WTC11 (cell line): ENCODE measurements around the gene SMAD3. TPM values are rescaled to one million over a fixed set of nuclear protein-coding genes. Genes with fewer than 3 reads are reported as not detected.

Source experiments
- ATAC-seq: fragments of 200-7000 bp; cut with Tn5 transposase; 2 replicates; pipeline ENCODE4 v1.10.0; 2021; ENCODE audit warnings: mild to moderate bottlenecking, moderate library complexity
- CTCF ChIA-PET: fragments of 300-600 bp; sonication (Branson Sonifier 250); formaldehyde crosslinking; loops from one replicate; lab custom pipeline; 2021; ENCODE audit warnings: antibody characterized with exemption; lab: Charles Lee
- POLR2A ChIA-PET: fragments of 350-600 bp; sonication (Branson Sonifier 250); formaldehyde crosslinking; loops from one replicate; lab custom pipeline; 2021; ENCODE audit warnings: antibody characterized with exemption; lab: Charles Lee
- DNase-seq: peaks from one replicate; pipeline ENCODE4 v3.0.0; 2021; ENCODE audit warnings: low spot score
- H3K27ac Mint-ChIP-seq: 2 replicates; pipeline ENCODE4 v1.8.0; 2021; ENCODE audit warnings: mixed read lengths
- H3K27me3 Mint-ChIP-seq: 2 replicates; pipeline ENCODE4 v1.8.0; 2021; ENCODE audit warnings: low read depth, mild to moderate bottlenecking, moderate library complexity, mixed read lengths
- H3K36me3 Mint-ChIP-seq: 2 replicates; pipeline ENCODE4 v1.8.0; 2021; ENCODE audit warnings: mixed read lengths
- H3K4me1 Mint-ChIP-seq: 2 replicates; pipeline ENCODE4 v1.8.0; 2022; ENCODE audit warnings: mixed read lengths
- H3K4me3 Mint-ChIP-seq: 2 replicates; pipeline ENCODE4 v1.8.0; 2021; ENCODE audit warnings: mild to moderate bottlenecking, moderate library complexity, mixed read lengths
- H3K9me3 Mint-ChIP-seq: 2 replicates; pipeline ENCODE4 v1.8.0; 2021; ENCODE audit warnings: mixed read lengths
- ARID4B ChIP-seq: sonication (generic); formaldehyde crosslinking; IDR thresholded peaks from 2 replicates; pipeline ENCODE4 v1.8.0; 2023; ENCODE audit warnings: missing genetic modification reagents, mild to moderate bottlenecking, borderline replicate concordance
- CDX4 ChIP-seq: fragments of 250-450 bp; sonication (Bioruptor Pico); IDR thresholded peaks from 2 replicates; pipeline ENCODE4 v1.9.0; 2021; ENCODE audit warnings: moderate library complexity, mild to moderate bottlenecking, inconsistent platforms, borderline replicate concordance
- E2F5 ChIP-seq: sonication (generic); formaldehyde crosslinking; IDR thresholded peaks from 2 replicates; pipeline ENCODE4 v1.8.1; 2022; ENCODE audit warnings: mild to moderate bottlenecking, moderate library complexity, missing genetic modification reagents
- ELF4 ChIP-seq: sonication (generic); formaldehyde crosslinking; IDR thresholded peaks from 2 replicates; pipeline ENCODE4 v1.8.1; 2022; ENCODE audit warnings: low read depth, mild to moderate bottlenecking, moderate library complexity, missing genetic modification reagents
- ETV6 ChIP-seq: sonication (generic); formaldehyde crosslinking; IDR thresholded peaks from 2 replicates; pipeline ENCODE4 v1.8.1; 2022; ENCODE audit warnings: mild to moderate bottlenecking, missing genetic modification reagents
- FOXJ3 ChIP-seq: sonication (generic); formaldehyde crosslinking; IDR thresholded peaks from 2 replicates; pipeline ENCODE4 v1.9.0; 2021; ENCODE audit warnings: missing genetic modification reagents, mild to moderate bottlenecking, borderline replicate concordance
- FOXP1 ChIP-seq: sonication (generic); formaldehyde crosslinking; IDR thresholded peaks from 2 replicates; pipeline ENCODE4 v1.8.0; 2022; ENCODE audit warnings: missing genetic modification reagents, mild to moderate bottlenecking, moderate library complexity, borderline replicate concordance
- FOXP4 ChIP-seq: sonication (generic); formaldehyde crosslinking; IDR thresholded peaks from 2 replicates; pipeline ENCODE4 v1.8.0; 2022; ENCODE audit warnings: mild to moderate bottlenecking, missing genetic modification reagents
- GTF2I ChIP-seq: fragments of 250-450 bp; sonication (Bioruptor Pico); conservative IDR thresholded peaks from 2 replicates; pipeline ENCODE4 v1.4.0; 2021; ENCODE audit warnings: mild to moderate bottlenecking
- HMGXB4 ChIP-seq: sonication (generic); formaldehyde crosslinking; IDR thresholded peaks from 2 replicates; pipeline ENCODE4 v1.8.1; 2023; ENCODE audit warnings: mild to moderate bottlenecking, moderate library complexity, missing genetic modification reagents
- IRF1 ChIP-seq: sonication (generic); formaldehyde crosslinking; IDR thresholded peaks from 2 replicates; pipeline ENCODE4 v1.8.0; 2023; ENCODE audit warnings: missing genetic modification reagents
- NFATC4 ChIP-seq: fragments of 250-450 bp; sonication (Bioruptor Pico); IDR thresholded peaks from 2 replicates; pipeline ENCODE4 v1.9.0; 2021; ENCODE audit warnings: mild to moderate bottlenecking
- SOX15 ChIP-seq: fragments of 250-450 bp; sonication (Bioruptor Pico); IDR thresholded peaks from 2 replicates; pipeline ENCODE4 v1.9.0; 2021; ENCODE audit warnings: mild to moderate bottlenecking
- ZNF416 ChIP-seq: fragments of 250-450 bp; sonication (Bioruptor Pico); IDR thresholded peaks from 2 replicates; pipeline ENCODE4 v1.9.0; 2021; ENCODE audit warnings: mild to moderate bottlenecking, inconsistent platforms
- ZNF512 ChIP-seq: sonication (generic); formaldehyde crosslinking; IDR thresholded peaks from 2 replicates; pipeline ENCODE4 v1.8.1; 2022; ENCODE audit warnings: missing genetic modification reagents, borderline replicate concordance
- ZNF532 ChIP-seq: fragments of 250-450 bp; sonication (Bioruptor Pico); IDR thresholded peaks from 2 replicates; pipeline ENCODE4 v1.9.0; 2021; ENCODE audit warnings: mild to moderate bottlenecking, borderline replicate concordance
- total RNA-seq: library from RNA; stranded (reverse); gene quantifications from 3 replicates; pipeline ENCODE4 v1.2.3, GENCODE V29; 2021

Gene SMAD3
- total RNA-seq, 1 experiment from 2014 or later = 34.6 TPM

- Mint-ChIP-seq H3K27ac (no peak overlapping the region), H3K27me3 (no peaks in the 10 kb centered on the region), H3K4me3 (no peak overlapping the region), H3K9me3 (no peaks in the 10 kb centered on the region), H3K4me1 (no peaks in the 10 kb centered on the region), H3K36me3 (peaks cover 30% of the 10 kb centered on the region)
- ATAC-seq = no peak
- DNase-seq = no peak
- ChIA-PET POLR2A (no interaction called here), CTCF (no interaction called here)
- TF ChIP-seq ARID4B (CRISPR knock-in tag) (no peak), E2F5 (no peak), NFATC4 (CRISPR knock-in tag) (no peak), HMGXB4 (CRISPR knock-in tag) (no peak), ELF4 (CRISPR knock-in tag) (no peak)
These were observed 119.0 kb downstream of the SMAD3 start for GRCh38 chr15:67184208-67184925.

GRCh38 chr15:67185051-67185450 is 119.6 kb downstream of the SMAD3 start:
- Mint-ChIP-seq H3K4me1 (no peaks in the 10 kb centered on the region), H3K9me3 (no peaks in the 10 kb centered on the region), H3K27me3 (no peaks in the 10 kb centered on the region), H3K36me3 (peaks cover 35% of the 10 kb centered on the region), H3K27ac (peak overlapping the region; percentile 39), H3K4me3 (no peak overlapping the region)
- CTCF ChIA-PET = no interaction called here
- no peak for DNase-seq
- ATAC-seq = no peak
- POLR2A ChIA-PET = no interaction called here
- TF ChIP-seq SOX15 (CRISPR knock-in tag) = no peak
- TF ChIP-seq FOXP1 = no peak
- no peak for TF ChIP-seq FOXP4 (CRISPR knock-in tag)
- TF ChIP-seq ZNF532 = no peak
- no peak for TF ChIP-seq GTF2I (CRISPR knock-in tag)
- TF ChIP-seq ZNF512 (CRISPR knock-in tag) = no peak
- no peak for TF ChIP-seq CDX4 (CRISPR knock-in tag)
- no peak for TF ChIP-seq ZNF416 (CRISPR knock-in tag)
- TF ChIP-seq FOXJ3 (CRISPR knock-in tag) = no peak
- no peak for TF ChIP-seq ETV6 (CRISPR knock-in tag)
- no peak for TF ChIP-seq IRF1
